ENCODE measurements around the gene SPA17.

Gene SPA17

GRCh38 chr11:124673333-124674167 is at the start of gene SPA17, which contains the start of gene SIAE:
SPA17 (plus strand) TSS chr11:124673904; CDS start chr11:124675265, 1,361 bp downstream.
SIAE (minus strand) TSS chr11:124673739; CDS start chr11:124673708, 31 bp downstream.
- DNase-seq (ENCODE audit: low spot score) = peak; percentile 96

DNA sequence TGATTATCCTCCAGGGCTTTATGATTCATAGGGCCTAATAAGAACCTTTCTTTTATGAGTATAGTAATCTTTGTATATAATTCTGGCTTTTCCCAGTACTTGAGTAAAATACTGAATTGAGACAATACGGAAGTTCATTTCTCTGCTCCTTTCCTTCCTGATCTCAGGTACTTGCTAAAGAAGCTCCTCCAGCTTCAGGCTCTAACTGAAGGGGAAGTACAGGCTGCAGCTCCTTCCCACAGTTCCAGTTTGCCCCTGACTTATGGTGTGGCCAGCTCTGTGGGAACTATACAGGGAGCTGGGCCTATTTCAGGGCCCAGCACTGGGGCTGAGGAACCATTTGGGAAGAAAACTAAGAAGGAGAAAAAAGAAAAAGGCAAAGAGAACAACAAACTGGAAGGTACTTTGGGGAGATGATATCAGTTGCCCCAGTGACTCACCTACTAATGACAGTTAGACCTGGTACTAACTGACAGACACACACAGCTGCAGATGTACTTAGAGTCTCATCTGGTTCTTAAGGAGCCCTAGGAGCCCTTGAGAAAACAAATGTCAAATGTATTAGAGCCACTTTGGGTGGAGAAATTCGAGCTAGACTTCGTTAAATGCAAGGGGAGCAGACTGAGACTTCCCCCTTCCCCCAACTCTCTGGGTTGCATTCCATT is 48.1 kb upstream of the SPA17 start:
- DNase-seq (ENCODE audit: low spot score) = no peak

GRCh38 chr11:124627546-124627945 is 46.2 kb upstream of the SPA17 start:
- DNase-seq (ENCODE audit: low spot score) = no peak

GRCh38 chr11:124629961-124630360 is 43.7 kb upstream of the SPA17 start:
- DNase-seq (ENCODE audit: low spot score) = no peak

GRCh38 chr11:124633355-124633754 is 40.3 kb upstream of the SPA17 start:
- DNase-seq (ENCODE audit: low spot score) = no peak

DNA sequence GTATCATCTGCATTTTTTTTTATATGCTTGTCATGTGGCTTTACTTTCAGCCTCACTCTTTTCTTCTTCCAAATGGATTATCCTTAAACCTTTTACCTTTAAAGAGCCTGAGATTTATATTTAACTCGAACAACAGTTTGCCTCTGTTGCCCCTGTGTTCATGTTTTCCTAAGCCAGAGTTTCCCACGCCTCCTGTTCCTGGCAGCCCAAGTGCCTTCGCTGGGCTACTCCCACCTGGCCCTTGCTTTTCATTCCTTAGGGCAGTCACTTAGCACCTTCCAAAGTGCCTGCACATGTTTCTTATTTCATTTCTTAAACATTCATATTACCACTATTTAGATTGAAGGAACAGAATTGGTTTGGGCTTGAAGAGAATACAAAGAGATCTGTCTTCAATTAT is 37.8 kb upstream of the SPA17 start:
- DNase-seq (ENCODE audit: low spot score) = no peak

- no peak for DNase-seq (ENCODE audit: low spot score)
These were observed 35.2 kb upstream of the SPA17 start for GRCh38 chr11:124638500-124638899.

- DNase-seq (ENCODE audit: low spot score) = no peak
These were observed 34.5 kb upstream of the SPA17 start for GRCh38 chr11:124639186-124639585.

DNA sequence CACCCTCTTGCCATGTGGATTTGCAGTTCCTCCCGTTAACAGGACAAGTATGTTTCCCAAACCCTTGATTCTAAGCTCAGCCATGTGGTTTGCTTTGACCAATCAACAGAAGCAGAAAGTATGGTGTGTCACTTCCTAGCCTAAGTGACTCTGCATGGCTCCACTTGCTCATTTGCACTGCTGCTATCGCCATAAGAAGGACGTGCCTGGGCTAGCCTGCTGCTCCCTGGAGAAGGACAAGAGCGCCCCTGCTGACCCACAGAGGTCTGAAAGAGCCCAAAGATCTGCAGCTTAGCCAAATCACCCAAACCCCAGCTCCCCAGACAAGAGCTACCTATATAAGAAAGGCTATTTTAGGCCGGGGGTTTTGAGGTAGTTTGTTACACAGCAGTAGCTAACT is 33.0 kb upstream of the SPA17 start:
- DNase-seq (ENCODE audit: low spot score) = no peak

GRCh38 chr11:124642628-124643027 is 31.1 kb upstream of the SPA17 start:
- no peak for DNase-seq (ENCODE audit: low spot score)

DNA sequence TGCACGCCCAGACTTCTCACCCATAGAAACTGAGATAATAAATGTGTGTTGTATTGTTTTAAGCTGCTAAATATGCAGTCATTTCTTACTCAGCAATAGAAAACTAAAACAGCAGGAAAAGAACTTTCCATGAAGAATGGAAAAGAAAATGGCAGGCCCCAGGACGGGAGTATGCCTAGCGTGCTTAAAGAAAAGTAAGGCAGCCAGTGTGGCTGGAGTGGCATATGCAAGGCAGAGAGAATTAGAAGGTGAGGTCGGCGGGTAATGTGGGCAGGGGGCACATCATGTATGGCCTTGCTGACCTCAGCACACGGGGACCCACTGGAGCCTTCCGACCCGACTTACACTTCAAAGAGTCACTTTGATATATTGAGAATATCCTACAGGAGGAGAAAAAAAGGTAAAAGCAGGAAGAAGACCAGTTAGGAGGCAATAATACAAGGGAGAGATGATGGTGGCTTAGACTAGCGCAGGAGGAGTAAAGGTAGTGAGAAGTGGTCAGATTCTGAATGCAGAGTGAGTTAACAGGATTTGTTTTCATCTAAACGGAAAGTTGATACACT is 30.6 kb upstream of the SPA17 start:
- DNase-seq (ENCODE audit: low spot score) = no peak

DNA sequence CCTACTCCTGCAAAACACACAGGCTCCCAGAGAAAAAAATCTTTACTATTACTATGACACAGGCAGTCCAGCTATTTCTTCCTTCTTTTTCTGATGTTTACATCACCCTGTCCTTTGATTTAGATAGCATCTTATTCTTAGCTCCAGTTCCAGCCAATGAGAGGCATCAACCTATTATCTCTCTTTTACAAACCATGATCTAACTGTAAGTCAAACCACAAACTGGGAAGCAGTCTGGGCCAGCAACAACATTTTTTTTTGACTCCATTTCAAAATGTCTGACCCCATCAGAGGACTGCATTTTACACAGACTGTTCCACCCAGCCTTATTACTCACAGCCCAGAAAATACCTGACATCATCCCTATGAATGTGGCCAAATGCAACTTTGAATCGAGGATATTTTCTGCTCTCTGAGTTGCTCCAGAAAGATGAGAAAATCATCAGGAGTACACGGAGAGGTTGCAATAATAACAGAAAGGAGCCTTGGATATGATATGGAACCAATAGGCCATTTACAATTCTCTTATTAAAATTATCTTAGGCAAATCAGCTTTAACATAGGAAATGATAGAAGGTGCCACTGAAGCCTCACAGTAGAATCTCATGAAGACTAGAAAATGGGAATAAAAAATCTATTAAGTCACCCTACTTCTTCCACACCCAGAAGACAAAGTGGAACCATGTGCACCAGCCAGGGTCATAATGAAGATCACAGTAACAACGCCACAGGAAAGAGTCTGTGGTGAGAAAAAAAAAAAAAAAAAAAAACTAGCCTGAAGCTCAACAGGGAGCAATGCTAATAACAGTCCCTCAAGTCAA is 29.9 kb upstream of the SPA17 start:
- no peak for DNase-seq (ENCODE audit: low spot score)

DNA sequence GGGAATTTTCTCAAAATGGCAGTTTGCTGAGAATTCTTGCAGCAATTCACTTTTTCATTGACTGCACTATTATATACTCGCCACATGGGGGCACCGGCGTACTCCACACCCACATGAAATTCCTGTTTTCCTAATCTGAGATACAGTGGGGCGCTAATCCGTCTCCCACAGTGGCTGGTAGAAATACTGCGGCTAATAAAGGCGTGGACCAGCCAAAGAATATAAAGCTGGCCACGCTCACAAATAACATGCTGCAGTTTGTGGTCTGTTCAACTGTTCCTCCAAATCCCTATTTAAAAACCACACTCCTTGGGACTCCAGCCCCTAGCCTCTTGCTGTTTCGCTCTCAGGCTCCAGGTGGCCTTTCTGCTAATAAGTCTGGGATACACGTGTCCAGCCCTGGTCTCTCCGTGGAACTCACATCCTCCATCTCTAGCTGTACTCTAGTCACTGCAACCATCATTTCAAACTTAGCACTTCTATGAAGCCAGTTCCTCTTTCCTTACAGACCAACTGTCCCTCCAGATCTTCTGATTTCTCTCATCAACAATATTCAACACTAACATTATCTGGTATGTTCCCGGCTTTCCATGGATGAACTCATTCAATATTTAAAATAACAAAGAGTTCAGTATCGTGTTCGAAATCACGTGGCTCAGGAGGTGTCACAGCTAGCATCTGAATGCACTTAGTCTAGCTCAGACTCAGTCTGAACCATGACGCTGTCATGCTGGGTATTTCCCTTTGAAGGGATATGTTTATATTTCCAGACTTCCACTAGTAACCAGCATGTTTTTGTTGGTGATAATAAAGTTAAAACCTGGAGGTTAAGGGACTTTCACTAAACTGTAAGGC is 29.1 kb upstream of the SPA17 start:
- peak; percentile 79 for DNase-seq (ENCODE audit: low spot score)

DNA sequence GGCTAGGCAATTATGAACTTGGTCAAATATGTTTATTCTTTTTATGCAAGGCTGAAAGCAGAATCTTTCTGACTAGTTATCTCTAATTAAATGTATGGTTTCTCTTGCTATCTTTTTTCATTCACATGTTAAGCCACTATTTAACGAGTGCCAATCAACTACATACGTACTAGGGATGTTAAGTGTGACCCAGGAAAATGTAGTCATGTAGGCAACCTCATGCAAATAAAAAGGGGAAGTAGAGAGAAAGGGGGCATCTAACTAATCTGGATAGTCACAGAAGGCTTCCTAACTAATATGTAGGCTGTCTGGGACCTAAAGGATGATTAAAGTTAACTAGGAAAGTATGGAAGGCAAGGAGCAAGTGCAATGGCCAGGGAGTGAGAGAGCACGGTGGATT is 27.6 kb upstream of the SPA17 start:
- DNase-seq (ENCODE audit: low spot score) = no peak

DNA sequence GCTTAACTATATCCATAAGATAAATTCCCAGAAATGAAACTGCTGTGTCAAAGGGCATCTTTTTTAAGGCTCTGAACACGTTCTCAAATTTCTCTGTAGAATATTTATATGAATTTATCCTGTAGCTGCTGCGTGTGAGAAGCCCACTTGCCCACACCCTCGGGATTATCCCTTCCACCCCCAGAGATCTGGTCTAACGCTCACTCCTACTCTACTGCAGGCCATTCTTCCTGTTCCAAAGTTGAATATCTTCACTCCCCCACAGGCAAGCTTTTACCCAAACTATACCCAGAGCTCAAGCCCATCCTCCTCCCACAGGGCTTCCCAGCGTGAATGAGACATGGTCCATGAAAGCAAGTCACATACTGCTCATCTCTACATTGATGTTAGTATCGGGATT is 25.1 kb upstream of the SPA17 start:
- no peak for DNase-seq (ENCODE audit: low spot score)

DNA sequence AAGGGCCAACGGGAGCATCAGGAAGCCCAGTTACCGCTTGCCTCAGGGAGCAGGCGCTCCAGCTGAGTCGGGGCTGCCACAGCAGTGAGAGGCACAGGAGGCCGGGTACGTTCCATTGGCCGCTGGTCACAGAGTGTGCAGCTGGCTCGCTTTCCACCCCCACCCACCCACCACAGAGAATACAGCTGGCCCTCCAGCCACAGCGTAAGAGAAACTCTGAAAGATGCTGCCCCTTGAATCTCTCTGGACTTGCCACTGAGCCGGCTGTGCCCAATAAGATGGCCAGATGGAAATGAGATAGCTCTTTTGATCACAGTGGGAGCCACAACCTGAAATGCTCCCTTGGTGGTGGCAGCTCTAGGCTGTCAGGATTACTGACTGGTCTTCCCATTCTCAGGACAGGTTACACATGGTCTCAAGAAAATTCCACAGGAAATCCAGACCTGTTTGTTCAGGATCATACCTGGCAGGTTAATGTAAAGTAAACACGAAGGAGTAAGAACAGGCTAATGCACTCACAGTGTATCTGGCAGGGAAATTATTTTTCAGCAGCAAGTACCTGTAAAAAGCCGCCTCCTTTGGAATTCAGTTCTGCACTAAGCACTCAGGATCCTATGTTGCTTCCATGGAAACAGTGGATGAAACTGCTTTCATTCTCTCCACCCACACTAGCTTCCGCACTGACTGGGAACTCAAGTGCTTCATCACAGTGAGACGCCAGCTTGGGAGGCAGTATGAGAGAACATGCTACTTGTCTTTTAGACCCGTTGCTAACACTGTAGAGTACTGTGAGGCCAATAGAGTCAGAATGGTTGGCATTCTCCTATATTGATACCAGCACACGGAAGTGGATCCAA is 16.7 kb upstream of the SPA17 start:
- peak; percentile 65 for DNase-seq (ENCODE audit: low spot score)

GRCh38 chr11:124657904-124658303 is 15.8 kb upstream of the SPA17 start:
- DNase-seq (ENCODE audit: low spot score) = no peak

DNA sequence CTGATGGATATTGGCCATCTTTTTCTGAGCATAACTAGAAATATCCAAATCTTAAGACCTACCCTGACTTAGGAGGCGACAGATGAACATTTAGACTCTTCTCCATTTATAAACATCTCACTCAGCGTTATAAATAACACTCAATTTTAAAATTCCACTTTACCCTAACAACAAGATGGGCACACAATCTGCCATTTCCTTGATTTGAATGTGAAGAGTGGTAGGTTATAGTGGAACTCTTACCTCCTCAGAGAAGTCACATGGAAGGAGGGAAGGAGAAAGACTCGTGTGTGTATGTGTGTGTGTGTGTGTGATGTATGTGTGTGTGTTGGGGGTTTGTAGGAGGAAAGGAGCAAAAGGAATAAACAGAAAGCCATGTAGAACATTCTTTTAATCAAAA is 15.2 kb upstream of the SPA17 start:
- no peak for DNase-seq (ENCODE audit: low spot score)

GRCh38 chr11:124658986-124659385 is 14.7 kb upstream of the SPA17 start:
- DNase-seq (ENCODE audit: low spot score) = no peak

- no peak for DNase-seq (ENCODE audit: low spot score)
These were observed 12.2 kb upstream of the SPA17 start for GRCh38 chr11:124661553-124661952.
